Activated effector memory CD4-positive, alpha-beta T cell treated with Interleukin-2 at 50 U/mL for 16 hours (primary cell): ENCODE results near the gene ALDH1L1.

Source experiments
- DNase-seq: peaks from one replicate; pipeline ENCODE4 v3.0.0-alpha.2; 2020

The ALDH1L1 gene

DNA sequence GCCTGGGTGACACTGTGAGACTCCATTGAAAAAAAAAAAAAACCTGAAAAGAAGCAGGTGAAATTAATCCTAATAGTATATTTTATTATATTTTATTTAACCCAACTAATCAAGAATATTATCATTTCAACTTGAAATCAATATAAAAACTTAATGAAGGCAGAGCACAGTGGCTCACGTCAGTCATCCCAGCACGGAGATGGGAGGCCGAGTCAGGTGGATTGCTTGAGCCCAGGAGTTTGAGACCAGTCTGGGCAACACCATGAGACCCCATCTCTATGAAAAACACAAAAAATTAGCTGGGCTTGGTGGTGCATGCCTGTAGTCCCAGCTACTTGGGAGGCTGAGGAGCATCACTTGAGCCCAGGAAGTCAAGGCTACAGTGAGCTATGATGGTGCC is 63.2 kb downstream of the ALDH1L1 start:
- DNase-seq = no peak

DNA sequence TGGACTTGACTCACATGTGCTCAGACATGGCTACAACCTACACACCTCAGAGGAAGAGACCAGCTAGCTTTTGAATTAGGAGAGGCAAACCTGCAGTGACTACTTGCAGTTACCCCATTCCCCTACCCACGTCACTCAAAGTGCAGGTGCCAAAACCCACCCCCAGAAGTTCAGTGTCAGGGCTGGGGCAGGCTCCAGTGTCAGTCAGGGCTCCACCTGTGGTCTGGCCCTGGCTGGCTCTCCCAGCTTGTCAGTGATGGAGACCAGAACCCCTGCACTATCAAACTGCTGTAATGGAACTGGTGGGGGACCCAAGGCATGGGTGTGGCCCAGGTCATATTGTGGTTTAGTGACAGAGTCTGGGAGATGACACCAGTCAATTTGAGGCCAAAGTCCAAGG is 63.9 kb downstream of the ALDH1L1 start:
- DNase-seq = no peak

DNA sequence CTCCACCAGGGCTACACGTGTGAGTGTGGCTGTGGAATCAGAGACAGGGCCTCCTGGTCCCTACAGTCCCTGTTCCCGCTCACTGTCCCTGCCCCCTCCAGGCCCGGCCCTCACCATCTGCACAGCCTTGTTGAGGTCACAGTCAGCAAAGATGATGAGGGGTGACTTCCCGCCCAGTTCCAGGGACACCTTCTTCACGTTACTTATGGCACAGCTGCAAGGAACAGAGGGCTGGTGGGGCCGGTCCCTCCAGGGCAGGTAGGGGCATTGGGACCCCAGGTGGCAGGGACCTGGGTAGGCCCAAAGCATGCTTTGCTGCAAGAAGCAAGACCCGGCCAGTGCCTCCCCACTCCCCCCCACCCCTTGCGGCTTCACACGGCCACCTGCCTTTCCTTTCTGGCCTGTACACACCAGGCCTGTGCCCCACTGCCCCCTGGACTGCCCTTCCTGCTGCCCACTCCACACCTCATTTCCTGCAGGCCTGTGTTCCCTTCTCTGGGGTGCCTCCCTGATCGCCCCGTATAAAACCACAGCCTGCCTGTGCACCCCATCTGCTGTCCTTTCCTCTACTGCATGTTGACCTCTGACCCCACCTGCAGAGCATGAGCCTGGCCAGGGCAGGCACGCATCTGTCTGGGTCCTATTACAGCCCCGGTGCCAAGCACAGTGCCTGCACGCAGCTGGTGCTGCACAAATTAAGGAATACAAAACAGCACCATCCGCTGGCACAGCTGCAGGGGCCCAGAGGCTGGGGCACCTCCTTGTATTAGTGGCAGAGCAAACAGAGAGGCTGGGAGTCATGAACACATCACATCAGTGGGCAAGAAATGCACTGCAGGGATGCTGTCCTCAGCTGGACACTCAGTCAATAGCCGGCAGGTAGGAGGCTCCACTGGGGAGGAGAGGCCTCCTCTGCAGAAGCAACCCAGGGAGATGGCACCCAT is 65.7 kb downstream of the ALDH1L1 start:
- DNase-seq = no peak

DNA sequence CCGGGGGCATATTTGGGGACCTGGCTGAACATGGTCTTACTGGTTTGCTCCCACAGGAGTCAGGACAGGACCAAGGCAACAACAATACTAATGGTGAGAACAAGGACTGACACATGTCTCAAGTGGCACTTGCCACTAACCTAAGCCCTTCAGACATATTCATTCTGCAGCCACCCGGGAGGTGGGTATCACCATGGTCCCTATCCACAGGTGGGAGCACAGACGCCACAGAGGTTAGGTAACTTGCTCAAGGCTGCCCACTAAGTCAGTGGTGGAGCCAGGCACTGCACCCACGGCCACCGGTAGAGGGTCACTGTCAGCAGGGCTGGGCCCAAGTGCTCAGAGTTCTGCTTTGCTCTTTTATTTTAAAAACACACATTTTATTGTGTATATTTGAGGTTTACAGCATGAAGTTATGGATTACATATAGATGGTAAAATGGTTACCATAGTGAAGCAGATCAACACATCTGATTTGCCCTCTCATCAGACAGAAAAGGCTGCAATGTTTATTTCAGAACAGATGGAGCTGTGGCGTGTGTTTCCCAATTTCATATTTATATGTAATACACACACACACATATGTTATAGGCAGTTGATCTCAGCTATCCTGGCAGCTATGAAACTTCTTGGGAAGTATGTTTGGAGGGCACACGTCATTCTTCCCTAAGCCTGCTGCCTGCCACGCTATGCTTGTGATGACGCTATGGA is 66.5 kb downstream of the ALDH1L1 start:
- no peak for DNase-seq

DNA sequence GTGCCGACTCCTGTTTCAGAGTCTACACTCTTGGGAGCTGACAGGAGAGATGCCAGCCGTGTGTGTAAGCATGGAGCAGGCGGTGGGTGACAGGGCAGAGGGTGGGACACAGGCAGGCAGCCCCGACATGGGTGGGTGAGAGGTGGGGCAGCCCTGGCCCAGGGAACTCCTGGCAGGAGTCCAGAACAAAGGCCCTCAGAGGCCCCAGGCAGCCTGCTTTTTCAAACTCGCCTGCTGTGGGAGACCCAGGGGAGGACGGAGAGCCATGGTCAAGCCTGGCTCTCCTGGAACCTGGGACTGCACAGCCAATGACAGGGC is 67.2 kb downstream of the ALDH1L1 start:
- DNase-seq = no peak

DNA sequence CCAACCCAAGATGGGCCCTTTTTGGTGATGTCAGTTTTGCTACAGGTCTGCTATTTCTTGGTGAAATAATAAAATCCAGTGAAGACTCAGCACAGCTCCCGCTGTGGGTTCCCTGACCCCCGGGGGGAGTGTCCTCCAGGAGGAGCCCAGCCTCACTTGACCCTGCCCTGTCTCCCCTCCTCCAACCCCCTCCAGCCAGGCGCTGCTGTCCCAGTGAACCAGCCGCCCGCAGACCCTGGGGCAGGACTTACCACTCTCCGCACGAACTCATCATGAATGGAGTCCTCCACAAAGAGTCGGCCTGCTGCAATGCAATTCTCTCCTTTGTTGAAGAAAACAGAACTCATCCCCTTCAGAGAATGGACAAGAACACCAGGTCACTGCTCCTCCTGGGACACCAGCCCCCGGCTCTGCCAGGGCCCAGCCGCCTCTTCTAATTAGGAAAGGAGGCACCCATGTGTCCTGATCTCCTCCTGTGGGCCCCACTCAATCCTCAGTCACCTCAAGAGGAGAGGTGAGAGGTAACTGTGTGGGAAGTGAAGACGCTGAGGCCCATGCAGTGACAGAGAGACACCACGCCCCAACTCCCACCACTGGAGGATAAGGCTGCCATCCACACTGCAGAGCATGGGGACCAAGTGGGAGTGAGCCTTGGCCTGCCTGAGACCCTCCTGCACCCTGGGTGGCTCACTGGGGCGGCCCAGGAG is 67.7 kb downstream of the ALDH1L1 start:
- no peak for DNase-seq

DNA sequence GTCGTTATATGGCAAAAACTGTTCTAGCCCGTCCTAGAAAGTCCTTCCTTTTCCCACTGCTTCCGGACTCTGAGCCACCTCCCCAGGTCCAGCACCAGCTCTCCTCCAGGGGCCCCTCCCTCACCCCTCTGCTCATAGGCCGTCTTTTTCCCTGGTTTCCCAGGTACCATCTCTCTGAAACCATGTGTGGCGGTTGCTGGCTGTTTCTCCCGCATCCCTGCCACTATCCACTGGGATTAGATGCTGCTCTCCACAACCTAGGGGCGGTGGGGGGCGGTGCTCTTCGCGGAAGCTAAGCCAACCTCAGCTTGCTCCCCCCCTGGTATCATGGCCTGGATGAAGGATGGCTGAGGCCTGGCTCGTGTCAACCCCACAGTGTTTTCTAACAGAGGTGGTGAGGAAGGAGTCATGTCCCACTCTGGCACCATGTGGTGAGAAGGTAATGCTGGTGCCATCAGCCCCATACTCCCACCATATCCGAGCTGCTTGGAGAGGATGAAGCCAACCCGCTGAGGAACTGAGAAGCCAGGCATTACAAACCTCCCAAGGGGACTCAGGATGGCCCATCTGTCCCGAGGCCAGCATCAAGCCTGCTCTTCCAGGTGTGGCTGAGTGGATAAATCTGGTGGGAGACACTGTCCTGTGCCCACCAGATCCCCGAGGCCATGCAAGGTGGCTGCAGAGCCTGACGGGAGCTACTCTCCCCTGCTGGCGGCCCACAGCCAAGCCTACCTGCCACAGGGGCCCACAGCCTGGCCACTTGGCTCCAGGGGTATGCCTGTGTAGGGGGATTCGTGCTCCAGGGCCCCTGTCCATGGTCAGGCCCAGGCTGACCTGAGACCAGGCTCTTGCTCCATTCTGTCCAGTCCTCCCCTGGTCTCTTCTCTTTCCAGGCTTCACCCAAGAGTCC is 68.6 kb downstream of the ALDH1L1 start:
- no peak for DNase-seq

DNA sequence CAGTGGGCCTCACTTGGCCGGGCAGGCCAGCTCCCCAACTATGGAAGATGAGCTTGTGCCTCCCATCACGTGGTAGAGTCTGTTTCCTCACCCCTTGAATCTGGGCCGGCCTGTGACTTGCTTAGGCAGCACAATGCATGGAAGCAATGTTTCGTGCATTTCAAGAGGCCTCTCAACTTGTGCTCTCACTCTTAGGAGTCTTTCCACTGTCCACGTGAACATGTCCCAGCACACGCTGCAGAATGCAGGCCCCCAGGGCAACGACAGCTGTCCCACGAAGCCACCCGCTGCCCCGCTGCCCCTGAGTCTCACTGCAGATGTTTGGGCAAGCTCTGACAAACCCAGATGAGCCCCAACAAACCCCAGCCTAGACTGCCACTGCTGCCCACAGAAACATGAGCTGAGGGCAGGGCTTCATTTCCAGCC is 69.2 kb downstream of the ALDH1L1 start:
- no peak for DNase-seq

DNA sequence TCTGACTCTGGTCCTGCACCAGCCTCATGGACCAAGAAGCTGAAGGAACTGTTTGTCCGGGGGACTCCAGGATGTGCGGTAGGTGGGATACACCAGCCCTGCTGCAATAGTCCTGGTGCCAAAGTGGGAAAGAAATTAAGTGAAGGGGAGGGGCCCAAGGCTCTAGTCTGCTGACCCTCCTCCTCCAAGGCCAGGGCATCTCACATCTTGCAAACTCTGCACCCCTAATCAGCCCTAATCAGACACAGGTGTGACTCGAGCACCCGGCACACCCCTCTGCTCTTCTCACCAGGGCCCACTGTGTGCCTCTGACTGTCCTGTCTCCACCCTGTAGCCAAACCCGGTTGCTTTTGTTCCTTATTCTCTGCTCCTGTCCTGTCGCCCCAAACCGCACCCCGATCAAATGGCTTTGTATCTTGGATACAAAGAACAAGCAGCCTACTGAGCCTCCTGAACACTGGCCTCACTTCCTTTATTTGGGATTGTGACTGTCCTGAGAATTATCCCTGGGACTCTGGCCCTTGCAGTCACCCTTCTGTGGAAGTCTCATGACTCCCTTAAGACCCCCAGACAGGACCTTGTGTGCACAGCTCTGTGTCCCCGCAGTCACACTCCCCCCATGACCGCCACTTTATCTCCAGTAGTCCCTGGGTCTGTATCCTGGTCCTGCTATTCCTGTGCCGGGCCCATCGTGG is 69.8 kb downstream of the ALDH1L1 start:
- no peak for DNase-seq

DNA sequence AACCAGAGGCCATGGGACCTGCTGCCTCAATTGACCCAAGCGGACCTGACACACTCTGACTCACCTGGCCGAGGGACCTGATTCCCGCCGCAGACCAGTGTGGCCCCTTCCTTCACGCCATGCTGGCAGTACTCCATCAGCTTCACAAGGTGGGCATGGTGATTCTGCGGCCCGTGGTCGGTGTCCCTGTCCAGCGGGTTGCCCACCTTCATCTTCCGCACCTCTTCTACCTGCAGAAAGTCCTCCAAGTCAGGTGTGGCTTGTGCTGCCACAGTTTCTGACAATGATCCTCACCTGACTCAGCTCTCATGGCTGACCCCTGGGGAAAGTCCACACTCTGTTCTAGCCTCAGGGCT is 70.5 kb downstream of the ALDH1L1 start:
- DNase-seq = no peak

DNA sequence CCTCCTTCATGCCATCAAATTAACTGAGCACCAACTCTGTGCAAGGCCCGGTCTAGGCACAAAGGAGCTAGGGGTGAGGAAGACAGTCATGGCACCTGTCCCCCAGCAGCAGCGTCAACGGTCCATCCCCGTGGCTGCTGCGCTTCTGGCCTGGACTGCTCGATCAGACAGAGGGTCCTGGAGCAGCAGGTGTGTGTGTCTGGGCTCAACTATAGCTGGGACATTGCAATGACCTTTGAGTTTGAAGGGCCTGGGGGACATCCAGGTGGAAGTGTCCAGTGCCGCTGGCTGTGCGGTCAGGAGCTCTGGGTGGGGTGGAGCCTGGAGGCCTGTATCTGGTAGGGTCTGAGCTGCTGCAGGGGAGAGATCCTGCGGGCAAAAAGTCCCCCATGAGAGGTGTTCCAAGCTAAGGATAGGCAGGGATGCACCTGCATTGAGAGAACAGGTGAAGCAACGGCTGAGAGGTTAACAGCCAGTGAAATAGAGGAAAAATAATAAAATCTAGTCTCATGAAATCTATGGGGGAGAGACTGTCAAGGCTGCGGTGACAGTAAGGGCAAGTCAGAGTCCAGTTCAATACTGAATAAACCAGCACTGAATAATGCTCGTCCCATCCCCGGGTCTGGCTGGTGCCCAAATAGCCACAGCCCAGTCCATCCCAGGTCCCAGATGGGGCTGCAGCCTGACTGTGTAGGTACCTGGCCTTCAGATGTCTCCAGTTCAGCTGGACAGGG is 71.1 kb downstream of the ALDH1L1 start:
- no peak for DNase-seq

DNA sequence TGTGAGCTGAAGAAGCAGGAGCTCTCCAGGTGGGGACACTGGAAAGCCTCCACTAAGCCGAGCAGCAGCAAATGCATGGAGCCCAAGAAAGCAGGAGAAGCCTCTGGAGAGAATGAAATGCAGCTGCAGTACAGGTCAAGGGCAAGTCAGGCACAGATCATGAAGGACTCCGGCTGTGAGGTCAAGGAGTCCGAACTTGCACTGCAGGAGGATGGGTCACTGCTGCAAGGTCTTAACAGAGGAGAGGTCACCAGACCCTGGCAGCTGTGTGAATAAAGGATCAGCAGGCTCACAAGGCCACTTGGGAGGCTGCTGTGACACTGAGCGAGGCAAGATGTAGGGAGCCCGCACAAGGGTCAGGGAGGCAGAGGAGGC is 71.7 kb downstream of the ALDH1L1 start:
- no peak for DNase-seq

DNA sequence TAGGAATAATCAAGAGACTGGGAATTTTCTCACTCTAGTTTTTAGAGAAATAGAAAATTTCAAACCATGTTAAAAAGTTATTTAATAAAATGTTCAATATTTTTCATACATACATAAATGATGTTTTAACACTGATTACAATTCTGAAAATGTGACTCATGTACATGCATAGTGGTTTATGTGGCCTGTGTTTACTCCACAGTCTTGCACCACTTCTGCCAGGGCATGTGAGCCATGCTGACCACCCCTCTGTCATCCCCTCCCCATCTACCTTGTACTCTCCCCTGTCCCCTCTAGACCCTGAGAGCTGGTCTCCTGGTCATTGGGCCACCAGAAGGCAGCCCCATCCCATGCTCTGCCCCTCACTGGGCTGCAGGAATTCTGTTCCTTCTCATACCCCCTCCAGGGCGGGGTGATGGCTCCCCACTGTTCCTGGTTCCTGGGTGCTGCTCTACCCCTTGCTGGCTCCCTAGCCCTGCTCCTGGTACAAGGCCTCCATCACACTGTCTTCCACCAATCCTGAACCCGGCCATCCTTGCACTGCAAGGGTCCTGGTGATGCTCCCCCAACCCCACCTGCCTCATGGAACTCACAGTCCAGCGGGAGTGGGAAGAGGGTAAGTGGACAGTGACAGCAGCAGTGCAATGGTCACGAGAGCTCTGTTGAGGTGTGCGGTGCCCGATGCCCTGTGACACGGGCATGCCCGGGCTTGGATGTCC is 72.3 kb downstream of the ALDH1L1 start:
- no peak for DNase-seq

DNA sequence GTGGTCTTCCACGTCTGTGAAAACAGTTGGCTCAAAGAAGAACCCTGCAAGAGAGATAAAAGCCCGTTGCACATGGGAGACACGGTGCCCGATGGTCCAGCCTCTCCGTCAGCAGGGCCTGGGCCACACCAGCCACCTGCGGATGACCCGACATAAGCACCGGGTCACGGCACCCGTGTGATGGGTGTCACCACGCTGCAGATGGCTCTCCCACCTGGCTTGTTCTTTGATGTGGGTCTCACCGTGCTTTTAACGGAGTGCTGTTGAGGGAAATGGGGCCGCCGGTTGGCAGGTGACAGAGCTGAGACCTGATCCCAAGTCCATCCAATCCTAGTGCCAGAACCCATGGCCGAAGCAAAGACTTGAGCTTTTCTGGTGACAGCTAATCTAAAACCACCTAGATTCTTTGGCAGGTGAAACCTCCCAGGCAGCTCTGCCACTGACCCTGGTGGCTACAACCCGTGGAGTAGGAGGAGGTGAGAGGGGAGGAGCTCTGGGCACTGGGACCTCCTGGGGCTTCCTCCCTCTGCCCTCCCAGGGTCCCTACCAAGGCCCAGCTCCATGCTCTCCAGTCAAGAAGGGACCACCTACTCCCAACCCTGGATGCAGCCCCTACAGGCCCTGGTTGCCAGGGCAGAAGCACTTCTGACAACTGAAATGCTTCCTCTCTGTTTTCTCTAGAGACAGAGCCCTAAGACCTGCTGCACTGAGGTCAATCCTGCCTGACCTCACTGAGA is 73.0 kb downstream of the ALDH1L1 start:
- DNase-seq = no peak

DNA sequence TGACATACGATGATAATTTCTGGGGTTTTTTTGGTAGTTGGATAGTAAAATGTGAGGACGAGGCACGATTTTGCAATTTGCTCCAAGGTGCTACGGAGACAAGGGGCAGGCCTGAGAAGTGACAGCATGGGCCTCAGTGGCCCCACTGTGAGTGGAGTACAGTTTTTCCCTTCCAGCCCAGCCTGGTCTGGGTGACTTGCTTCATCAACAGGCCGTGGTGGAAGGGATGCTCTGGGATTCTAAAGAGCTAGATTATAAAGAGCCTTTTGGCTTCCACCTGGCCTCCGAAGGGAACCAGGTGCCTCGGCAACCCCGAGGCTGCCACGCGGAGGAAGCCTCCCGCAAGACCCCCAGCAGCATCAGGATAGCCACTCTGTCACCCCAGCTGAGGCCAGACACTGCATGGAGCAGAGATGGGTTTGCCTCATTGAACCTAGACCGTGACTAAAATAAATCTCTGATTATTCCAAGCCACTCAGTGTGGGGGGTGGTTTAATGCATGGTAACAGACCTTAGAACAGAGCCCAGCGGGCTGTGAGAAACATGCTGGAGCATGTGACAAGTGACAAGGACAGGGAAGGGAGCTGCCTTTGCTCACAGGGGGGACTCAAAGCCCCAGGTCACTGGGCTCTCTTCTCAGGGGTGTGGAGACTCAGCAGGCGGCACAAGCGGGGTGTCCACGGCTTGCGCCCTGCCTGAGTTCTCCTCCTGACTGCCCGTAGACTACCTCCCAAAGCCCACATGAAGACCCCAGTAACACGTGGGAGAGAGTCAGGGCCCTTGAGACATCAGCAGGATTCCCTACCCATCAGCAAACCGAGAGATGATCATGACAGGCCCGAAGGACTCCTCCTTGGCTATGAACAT is 73.8 kb downstream of the ALDH1L1 start:
- DNase-seq = no peak

DNA sequence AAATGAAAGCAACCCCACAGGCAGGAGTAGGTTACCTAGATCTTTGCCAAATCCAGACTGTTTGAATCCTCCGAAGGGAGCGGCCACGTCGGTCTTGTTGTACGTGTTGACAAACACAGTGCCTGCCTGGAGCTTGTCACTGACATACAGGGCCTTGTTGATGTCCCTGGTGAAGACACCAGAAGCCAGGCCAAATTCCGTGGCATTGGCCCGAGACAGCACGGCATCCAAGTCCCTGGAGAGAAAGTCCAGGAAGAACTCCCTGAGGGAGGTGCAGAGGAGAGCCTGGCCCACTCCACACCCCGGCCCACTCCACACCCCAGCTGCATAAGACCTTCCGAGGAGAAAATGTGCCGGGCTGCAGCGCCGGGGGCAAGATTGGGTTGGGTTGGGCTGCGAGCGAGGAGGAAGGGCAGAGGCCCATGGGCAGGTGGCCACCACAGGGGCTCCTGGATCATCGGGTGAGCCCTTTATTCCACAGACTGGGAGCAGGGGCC is 74.6 kb downstream of the ALDH1L1 start:
- no peak for DNase-seq

DNA sequence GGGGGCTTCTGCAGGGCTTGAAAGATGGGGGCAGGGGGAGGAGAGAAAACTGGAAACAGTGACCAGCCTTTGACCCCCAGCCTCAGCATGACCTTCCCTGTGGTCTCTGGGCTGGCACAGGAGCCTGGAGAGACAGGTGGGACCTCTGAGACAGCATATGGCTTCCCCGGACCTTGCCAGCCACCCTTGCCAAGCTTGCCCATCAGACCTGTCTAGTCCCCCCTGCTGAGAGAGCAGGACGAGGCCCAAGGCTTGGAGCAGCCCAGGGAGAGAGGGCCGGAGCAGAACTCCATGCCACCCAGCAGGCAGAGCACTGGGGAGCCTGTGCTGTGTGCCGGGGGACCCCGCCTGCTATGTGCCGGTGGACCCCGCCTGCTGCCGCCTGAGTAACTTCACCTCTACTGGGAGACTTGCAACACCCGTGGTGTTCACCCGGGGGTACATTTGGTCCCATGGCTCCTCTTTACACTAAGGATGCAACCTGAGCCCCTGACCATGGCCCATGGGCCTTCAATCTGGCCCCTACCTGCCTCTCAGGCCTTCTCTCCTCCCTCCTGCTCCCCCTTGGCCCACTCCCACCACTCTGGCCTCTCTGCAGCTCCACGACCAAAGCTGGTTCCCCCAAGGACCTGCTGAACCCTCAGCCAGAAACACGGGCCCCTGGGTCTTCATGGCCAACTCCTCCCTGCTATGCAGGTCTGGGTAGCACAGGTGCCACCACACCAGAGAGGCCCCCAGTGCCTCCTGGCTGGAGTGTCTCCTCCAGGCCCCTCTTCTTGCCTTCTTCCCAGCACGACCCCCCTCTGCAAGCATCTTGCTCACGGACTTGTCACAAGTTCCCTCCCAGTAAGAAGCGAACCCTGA is 75.4 kb downstream of the ALDH1L1 start:
- DNase-seq = no peak
